ENCODE measurements around the gene ZC3H18.

DNA sequence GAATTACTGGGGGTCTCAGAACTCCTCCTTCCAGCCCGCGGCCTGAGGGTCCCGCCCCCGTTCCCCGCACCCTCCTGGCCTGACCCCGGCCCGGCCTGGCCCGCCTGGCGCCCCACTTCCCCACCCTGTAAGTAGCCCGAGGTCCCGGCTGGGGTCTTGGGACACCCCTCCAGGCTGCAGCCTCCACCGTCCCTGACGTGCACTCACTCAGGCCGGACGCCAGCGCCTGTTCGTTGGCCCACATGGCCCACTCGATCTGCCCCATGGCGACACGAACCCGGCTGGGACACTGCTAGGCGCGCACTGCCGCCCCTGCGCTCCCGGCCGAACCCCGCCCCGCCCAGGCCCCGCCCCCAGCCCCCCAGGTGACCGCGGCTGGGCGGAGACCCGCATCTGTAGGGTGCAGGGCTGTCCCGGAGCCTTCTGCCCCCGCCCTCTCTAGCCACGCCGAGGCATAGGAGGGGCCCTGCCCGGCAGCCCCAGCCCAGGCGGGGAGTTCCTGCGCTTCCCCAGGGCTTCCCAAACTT lies 80.6 kb downstream of the ZC3H18 start, which contains the start of gene CYBA:
- no peak for TF ChIP-seq CTCF (conservative IDR thresholded peaks at IDR 0.05)
- TF ChIP-seq ZFX (IDR thresholded peaks at IDR 0.05), result no peak
